ENCODE measurements around the gene CUEDC1.
"Not testable (repeated sequence)": the region's sequence is repeated elsewhere in the genome, so short reads cannot be mapped to it uniquely, and the experiment has no call there.

CUEDC1 gene

DNA sequence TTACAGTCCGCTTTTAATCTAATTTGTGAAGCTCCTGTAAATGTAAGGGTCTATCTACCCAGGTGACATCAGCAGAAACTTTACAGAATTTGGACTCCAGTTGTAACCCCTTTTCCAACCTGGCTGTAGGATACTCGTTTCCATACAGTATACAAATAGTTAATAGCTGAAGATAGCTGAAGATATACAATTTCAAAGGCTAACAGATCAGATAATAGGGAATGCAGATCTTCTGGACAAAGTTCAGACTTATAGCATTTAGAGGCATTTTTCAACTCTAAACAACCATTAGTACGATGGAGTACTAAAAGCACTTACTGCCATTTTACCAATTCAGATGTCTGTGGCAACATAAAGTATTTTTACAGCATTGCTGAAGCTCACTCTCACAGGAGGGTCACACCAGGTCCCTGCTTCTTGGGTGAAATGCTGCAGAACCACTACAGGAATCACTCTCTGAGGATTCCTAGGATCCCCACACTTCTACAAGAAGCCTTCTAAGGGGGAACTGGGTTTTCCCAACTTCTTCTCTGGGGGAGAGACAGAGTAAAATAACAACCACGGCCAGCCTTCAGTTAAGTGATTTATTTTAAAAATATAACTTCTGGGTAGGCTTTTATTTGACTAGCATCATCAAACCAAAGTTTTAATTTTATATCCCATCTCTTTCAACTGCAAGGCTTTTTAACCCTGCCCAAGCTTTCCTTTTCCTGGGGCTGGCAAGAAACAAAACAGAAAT, 29.9 kb upstream of the CUEDC1 start:
- no peak for FAIRE-seq

DNA sequence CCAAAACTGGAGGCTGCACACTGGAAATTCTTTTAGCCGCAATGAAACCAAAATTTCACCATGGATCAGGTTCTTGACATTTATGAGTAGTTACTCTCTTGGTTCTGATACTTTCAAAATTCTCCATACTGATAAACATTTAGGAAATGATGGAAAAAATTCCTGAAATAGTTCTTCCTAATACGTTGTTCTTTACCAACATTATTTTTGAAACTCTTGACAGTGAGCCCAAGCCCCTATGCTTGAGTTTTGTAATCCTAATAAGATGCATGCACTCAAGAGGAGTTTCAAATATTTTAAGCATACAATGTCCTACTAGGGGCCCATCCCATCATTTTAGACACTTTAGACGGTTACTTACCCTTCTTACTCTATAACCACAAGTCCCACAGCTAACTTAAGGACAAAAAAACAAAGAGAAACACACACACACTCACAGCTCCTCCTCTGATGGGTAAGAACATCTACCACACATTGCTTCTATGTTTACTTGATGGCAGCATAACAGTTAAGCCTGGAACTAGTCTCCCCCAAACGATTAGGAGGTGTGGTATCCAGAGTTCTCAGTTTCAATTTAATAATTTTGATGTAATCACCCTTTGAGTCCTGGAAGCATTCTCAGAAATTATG, 29.2 kb upstream of the CUEDC1 start:
- no peak for FAIRE-seq

DNA sequence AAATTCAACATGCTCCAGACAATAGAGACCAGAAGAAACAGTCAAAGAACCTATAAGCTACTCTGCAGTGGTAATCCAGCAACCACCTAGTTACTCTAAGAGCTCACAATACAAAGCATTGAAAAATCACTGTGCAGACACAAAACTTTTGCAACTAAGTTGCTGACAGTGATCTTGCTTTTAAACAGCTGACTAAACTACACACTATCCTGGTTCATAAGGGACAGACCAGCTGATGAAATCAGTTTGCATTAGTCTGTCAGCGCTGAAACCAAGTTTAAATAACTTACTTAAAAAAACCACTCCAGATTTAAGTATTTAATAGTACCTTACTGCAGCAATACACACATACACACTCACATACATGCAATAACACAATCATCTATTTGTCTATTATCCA, 28.2 kb upstream of the CUEDC1 start:
- no peak for FAIRE-seq

DNA sequence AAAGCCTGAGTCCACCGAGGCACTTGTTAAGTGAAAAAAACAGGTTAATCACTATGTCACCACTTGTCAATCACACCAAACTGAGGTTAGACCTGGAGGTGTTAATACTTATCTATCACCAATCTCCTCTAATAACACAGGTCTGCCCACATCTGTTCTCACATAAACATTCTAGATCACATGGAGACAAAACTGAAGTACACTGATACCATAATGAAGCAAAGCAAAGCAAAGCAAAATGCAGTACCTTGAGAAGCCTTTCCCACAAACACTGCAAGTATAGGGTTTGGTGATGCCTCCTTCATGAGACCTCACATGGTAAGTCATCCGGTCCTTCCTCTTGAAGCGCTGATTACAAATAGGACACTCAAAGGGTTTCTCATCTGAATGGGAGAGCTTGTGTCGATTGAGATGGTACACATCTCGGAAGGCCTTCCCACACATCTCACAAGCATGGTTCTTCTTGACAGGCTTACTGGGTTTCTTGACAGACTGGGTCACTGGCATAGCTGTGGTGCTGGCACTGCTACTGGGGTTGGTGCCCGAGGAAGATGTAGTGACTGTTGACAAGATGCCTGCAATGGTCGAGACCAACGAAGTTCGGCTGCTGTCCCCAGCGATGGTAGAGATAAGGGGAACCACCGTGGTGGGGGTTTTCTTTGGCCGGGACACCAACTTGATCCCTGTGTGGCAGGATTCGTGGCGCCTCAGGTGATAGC, 27.4 kb upstream of the CUEDC1 start:
- FAIRE-seq, result no peak

DNA sequence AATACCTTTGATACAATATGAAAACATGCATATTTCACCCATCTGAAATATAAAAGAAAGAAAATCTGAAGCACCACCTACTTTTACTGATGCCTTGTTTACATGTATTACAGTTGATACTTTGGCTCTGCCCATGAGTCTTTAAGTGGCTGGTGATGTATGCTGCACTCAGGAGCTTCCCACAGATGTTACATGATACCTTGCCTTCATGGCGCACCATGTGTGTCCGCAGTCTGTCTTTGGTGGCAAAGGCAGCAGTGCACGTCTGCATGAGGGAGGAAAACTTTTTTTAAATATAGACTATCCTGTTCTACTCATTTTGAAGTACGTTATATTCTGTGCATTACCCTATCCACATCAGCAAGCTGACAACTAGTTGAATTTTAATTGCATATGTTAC, 25.3 kb upstream of the CUEDC1 start:
- FAIRE-seq, result no peak

DNA sequence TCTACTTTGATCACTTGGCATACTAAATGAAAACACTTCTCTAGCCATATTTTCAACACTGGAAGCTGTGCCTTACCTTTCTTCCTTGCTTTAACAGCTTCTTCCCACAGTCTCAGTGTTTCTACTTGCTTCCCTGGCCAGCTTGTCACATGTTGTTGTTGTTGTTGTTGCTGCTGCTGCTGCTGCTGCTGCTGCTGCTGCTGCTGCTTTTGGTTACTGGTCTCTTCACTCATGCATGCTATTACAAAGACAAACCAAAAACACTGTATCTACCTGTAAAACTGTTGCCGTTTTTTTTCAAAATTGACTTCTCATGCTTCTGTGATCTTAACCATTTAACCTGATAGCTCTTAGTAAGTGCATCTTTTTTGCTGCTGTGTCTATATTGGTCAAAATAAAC, 23.9 kb upstream of the CUEDC1 start:
- FAIRE-seq, result no peak

DNA sequence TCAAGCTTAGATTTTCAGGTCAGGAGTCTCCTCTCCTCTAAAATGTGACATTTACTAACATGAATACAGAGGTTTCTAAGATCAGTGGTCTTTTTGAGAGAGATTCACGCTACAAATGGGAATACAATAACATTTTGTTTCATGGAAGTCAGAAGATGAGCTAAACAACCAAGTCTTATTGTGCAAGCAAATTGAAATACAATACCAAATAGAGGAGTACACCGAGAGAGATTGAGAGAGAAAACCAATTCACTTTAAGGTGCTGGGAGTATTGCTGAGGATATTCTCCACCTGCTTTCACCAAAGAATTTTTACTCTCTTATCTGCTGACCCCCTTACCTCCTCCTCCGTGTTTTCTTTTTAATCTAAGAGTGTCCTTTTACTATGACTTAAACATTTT, 21.4 kb upstream of the CUEDC1 start:
- no peak for FAIRE-seq

DNA sequence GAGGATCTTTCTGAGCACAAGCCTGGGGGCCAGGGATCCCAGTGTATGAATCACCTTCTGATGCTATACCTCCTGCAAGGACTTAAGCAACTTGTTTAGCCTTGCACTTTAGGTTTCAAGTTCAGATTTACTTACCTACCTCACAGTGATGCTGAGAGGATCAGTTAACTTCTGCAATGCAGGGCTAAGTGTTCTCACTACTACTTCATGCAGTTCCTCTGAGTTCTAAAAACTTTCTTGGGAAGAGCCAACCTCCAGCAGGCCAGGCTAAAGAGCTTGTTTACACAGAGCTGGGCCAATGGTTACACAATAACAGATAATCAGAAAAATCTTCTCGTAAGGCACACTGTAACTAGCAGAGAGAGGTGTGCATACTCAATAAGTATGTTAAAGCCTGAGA, 19.8 kb upstream of the CUEDC1 start:
- FAIRE-seq, result no peak

DNA sequence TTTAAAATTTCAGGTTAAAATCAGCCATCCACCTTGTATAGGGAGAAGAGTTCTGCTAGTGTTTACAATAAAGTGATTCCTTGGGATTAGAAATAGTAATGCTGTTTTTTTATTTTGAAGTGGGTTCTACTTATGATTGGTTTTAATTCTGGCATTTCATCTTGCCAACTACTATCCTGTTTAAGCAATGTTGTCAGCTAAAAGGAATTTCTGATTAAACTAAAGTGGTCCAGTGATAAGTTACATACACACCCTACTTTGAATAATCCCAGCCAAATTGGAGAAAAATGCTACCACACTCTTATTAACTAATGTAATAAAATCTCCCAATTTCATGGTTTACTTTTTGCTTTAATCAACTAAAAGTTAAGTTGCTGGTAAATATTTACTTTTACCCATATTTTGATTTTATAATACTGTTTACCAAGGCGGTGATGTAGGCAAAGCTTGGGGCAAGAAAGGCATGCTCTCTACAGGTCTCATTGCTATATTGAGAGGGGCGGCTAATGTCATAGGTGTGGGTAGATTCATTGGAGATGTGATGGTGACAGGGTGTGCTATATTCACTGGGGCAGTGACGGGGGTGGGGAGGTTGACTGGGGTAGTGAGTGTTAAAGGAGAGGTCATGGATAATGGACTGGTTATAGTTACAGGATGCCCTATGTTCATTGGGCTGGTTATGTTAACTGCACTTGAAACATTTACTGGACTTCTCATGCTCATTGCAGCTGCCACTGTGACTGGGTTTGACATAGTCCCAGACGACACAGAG, 19.0 kb upstream of the CUEDC1 start:
- FAIRE-seq, result not testable (repeated sequence)

DNA sequence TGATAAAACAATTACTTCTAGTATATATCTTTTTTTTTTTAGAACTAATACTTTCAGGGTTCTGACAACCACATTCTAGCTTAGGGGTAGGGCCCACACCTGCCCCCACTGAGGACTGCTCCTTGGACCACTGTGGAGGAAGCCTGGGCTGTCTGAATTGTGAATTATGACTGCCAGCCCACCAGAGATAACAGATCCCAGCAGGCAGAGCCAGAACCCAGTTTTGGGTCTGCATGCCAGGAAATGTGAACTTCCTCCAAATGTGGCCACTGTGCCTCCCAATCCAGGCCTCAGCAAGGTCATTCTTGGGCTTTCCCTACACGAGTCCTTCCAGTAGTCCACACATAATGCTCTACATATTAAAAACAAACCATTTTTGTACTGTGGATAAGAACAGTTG, 16.9 kb upstream of the CUEDC1 start:
- FAIRE-seq, result no peak

DNA sequence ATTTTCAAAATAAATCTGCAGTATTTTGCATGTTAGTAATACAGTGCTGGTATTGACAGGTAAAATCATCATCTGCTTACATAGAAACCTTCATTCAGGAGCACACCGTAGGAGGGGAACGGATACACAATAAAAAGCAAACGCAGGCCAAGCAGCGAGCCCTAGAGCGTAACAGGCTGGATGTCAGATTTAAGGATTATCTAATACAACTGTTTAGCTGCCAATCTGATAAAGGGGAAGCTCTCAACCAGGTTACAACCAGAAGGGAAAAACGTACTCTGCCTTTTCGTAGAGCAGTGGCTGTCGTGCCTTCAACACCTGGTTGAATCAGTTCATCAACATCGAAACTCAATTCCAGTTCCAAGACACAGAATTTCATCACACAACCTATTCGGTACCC, 16.4 kb upstream of the CUEDC1 start:
- FAIRE-seq, result no peak

DNA sequence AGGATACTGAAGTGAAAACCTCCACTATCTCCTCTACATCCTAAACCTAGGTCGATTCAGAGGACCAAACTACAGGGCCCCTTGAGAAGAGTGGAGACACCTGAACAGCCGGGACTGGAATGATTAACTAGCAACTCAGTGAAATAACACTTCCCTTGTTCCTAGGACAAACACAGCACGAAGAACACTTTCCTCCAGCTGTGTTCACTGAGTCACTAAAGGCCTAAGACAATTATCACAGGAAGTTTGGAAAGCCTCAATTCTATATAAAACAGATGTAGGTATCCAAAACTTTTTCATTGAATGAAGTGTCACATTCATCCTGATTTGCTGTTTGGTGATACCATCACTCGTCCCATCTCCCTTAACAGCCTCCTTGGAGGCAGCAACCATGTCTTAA, 15.5 kb upstream of the CUEDC1 start:
- FAIRE-seq, result no peak

DNA sequence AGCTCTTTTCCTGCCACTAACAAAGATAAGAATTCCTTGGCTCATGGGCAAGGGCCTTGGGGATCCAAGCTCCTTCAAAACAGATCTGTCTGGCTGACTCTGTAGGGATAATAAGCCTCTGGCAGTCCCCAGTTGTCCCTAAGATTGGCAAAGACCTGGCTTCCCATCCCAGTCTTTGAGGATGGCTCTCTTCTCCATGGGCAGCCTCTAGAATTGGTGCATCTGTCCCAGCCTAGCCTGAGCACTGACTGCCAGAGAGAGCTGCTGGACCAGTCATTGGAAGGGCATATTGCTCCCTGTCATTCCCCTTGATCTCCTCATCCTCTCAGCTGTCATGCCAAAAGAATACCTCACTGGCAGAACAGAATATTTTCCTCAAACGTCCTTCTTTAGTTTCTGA, 13.2 kb upstream of the CUEDC1 start:
- no peak for FAIRE-seq

DNA sequence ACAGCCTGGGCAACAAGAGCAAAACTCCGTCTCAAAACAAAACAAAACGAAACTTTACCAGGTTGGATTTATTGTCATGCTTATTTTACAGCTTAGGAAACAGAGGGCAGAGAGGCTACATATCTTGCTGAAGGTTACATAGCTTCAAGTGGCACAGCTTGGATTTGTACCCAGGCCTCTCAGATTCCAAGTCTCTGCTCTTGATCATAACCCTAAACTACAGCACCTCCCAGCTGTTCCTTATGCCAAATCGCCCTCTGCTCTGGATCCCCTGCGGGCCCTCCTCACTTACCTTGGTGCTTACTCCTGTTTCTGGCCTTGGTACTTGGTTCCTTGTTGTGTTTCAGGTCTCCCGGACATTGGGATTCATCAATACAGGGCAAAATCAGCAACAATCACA, 11.7 kb upstream of the CUEDC1 start:
- no peak for FAIRE-seq

DNA sequence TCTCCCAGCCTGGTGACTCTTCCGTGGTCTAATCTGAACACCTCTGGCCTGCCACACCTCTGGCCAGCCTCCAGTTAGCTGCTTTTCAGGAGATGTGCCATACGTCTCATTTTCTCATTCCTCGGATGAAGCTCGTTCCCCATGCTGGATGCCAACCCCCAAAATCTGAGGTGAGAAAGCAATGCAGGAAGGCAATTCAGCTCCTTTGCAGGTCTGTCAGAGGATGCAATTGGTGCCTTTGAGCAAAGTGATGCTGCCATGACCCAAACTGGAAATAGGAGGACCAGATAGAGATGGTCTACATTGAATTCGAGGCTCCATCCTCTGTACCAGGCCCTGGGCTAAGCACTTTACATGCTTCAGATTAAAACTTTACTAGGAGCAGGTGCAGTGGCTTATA, 11.0 kb upstream of the CUEDC1 start:
- no peak for FAIRE-seq

DNA sequence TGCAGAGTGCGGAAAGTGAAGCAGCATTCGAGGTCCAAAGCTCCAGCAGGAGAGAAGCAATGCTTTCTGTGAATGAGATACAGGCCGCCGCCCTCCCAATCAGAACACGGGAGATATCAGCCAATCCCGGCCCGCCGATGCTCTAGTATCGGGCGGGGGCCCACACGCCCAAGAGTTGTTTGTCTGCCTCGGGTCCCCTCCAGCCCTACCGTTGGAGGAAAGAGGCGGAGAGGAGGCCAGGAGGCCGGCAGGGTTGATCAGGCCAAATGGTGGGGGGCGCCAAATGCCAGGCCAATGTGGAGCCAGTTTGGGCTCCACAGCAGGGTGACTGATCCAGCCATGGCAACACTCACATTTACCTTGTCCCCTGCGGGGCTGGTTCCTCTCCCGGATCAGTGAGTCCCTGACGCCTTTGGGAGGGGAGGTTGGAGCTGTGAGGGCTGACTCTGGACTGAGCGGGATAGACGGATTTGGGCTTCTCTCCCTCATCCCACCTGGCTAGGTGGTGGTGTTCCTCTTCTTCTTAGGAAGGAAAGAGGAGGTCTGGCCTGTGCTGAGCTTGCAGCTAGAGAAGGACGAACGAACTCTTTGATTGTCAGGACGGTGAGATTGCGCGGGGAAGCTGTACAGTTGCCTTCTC, 10.4 kb upstream of the CUEDC1 start:
- FAIRE-seq, result no peak

DNA sequence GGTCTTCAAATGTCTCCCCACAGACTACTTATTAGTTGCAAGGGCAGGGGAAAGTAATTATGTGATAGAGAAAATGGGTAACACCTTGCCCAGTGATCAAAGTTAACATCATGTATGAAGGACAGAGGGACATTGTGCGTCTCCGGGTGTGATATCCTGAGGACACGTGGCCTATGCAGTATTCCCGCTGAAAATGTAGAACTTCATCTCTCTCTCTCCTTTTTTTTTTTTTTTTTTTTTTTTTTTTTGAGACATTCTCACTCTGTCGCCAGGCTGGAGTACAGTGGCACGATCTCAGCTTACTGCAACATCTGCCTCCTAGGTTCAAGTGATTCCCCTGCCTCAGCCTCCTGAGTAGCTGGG, 7.9 kb upstream of the CUEDC1 start:
- FAIRE-seq, result no peak

DNA sequence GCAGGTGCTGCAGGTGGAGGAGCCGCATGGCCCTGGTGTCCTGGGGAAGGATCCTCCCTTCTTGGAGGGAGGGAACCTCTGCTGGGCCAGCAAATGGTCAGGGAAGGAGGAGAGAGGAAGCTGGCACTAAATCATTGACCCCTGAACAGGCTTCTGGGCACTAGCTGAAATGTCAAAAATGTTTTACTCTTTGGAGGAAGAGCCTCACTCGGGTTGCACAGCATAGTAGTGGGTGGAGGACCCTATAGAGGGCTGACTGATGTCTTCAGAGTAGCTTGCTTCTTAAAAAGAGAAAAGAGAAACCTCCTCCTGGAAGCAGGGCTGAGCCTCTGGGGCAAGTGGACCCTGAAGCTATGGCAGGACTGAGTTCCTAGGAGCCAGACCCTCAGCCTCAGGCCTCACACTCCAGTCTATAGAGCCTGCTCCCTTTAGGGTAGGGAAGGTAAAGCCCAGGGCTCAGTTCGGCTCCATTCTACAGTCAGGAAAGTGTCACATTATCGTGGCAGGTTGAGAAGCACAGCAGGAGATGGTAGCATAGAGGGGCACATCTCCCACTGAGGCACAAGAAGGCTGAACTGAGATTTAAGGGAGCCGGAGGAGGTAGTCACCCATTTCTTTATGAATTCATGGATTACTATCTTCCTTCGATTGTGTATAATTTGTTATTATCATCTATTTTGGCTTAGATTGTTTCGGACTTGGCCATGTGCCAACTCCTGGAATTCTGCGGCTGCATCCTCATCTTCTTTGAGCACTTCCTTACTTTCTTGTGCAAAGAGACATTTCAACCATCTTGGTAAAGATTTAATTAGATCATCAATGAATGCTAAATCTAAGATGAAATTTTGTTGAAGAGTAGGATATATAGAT, 7.3 kb upstream of the CUEDC1 start:
- FAIRE-seq, result no peak

DNA sequence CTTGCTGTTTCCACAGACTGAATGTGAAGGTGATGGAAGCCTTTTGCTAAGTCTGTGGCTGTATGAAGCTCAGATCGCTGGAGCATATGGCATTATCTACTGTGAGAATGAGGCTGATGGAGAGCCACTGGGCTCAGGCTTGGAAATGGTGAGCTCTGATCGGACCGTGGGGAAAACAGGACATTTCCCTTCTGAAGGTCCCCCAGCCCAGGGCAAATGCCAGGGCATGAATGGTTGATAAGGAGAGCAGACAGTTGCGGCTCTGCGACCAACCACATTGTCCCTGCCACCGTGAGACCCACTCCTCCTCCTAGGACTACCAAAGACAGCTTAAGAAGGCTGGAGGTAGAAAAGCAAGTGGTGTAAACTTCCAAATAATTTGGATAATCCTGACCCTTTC, 4.7 kb upstream of the CUEDC1 start:
- no peak for FAIRE-seq

DNA sequence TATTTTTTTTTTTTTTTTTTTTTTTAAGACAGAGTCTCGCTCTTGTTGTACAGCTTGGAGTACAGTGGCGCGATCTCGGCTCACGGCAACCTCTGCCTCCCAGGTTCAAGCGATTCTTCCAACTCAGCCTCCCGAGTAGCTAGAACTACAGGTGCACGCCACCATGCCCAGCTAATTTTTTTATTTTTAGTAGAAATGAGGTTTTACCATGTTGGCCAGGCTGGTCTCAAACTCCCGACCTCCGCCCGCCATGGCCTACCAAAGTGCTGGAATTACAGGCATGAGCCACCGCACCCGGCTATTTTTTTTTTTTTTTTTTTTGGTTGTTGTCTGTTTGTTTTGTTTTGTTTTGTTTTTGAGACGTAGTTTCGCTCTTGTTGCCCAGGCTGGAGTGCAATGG, 3.2 kb upstream of the CUEDC1 start:
- FAIRE-seq, result not testable (repeated sequence)

DNA sequence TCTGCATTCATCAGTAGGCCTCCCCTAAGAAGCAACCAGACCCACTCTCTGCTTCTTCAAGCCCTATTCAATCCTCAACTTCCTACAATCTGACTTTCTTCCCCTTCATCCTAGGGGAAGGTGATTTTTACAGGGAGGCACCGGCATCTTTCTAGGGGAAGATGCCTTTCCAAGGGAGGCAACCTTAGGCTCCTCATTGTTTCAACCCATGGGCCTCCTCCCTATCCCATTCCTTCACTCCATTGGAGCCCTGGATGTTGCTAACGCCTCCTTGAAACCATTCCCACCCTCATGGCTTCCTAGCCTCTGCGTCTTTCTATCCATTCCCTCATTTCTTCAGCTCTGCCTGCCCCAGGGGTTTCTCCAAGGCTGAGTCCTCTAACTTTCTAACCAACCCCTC, 2.7 kb upstream of the CUEDC1 start:
- no peak for FAIRE-seq
